SJSA1 (cell line): Measurements from ENCODE around the gene RILPL2. TPM values are rescaled to one million over a fixed set of nuclear protein-coding genes. Genes with fewer than 3 reads are reported as not detected.
"Not testable (repeated sequence)": the region's sequence is repeated elsewhere in the genome, so short reads cannot be mapped to it uniquely, and the experiment has no call there.

Source experiments
- DNase-seq, 2 experiments: peaks; one replicate each; pipeline ENCODE4 v3.0.0-alpha.2; 2015 to 2020; ENCODE audit warnings: low spot score in 2 of 2, low read depth in 1 of 2
- H3K27ac ChIP-seq: fragments of 250-450 bp; sonication (Bioruptor Pico); 2 replicates; pipeline ENCODE4 v1.5.1; 2020; ENCODE audit warnings: mild to moderate bottlenecking, moderate library complexity
- H3K27me3 ChIP-seq: fragments of 250-450 bp; sonication (Bioruptor Pico); replicated peaks from 2 replicates; pipeline ENCODE4 v1.5.1; 2020; ENCODE audit warnings: mild to moderate bottlenecking, moderate library complexity
- H3K36me3 ChIP-seq: fragments of 250-450 bp; sonication (Bioruptor Pico); 2 replicates; pipeline ENCODE4 v1.5.1; 2020; ENCODE audit warnings: mild to moderate bottlenecking
- H3K4me1 ChIP-seq: fragments of 250-450 bp; sonication (Bioruptor Pico); replicated peaks from 2 replicates; pipeline ENCODE4 v1.6.1; 2021; ENCODE audit warnings: mild to moderate bottlenecking
- H3K4me3 ChIP-seq: fragments of 250-450 bp; sonication (Bioruptor Pico); 2 replicates; pipeline ENCODE4 v1.5.1; 2020; ENCODE audit warnings: mild to moderate bottlenecking
- H3K9me3 ChIP-seq: fragments of 250-450 bp; sonication (Bioruptor Pico); replicated peaks from 2 replicates; pipeline ENCODE4 v1.5.1; 2020; ENCODE audit warnings: mild to moderate bottlenecking
- total RNA-seq: library from RNA; depleted of rRNA; stranded (reverse); fragments of >200 nt; shearing (Covaris generic); gene quantifications from 2 replicates; pipeline ENCODE4 v1.2.3, GENCODE V29; 2014

RILPL2 gene
- total RNA-seq, 1 experiment from 2014 or later: 1.3 TPM

DNA sequence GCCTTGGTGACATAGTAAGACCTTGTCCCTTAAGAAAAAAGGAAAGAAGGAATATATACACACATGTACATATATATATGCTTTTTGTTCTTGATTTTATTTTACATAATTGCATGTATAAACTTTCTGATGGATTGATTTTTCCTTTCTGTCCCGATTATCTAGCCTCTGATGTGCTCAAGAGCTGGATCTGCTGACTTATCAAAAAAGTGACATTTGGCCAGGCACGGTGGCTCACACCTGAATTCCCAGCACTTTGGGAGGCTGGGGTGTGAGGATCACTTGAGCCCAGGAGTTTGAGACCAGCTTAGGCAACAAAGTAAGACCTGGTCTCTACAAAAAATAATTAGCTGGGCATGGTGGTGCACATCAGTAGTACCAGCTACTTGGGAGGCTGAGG is 33.5 kb upstream of the RILPL2 start:
- Histone ChIP-seq H3K9me3 (no peaks in the 10 kb centered on the region), H3K36me3 (peaks cover 49% of the 10 kb centered on the region), H3K27me3 (no peaks in the 10 kb centered on the region), H3K4me1 (no peaks in the 10 kb centered on the region), H3K27ac (no peak overlapping the region), H3K4me3 (no peak overlapping the region)
- DNase-seq: no peak

GRCh38 chr12:123468786-123469185 is 32.3 kb upstream of the RILPL2 start:
- Histone ChIP-seq H3K9me3 (no peaks in the 10 kb centered on the region), H3K4me3 (no peak overlapping the region), H3K27ac (no peak overlapping the region), H3K4me1 (no peaks in the 10 kb centered on the region), H3K36me3 (peaks cover 52% of the 10 kb centered on the region), H3K27me3 (no peaks in the 10 kb centered on the region)
- DNase-seq: no peak

GRCh38 chr12:123465084-123465483 is 28.6 kb upstream of the RILPL2 start:
- Histone ChIP-seq H3K4me1 (no peaks in the 10 kb centered on the region), H3K4me3 (no peak overlapping the region), H3K27ac (no peak overlapping the region), H3K36me3 (peaks cover 33% of the 10 kb centered on the region), H3K9me3 (no peaks in the 10 kb centered on the region), H3K27me3 (no peaks in the 10 kb centered on the region)
- DNase-seq: no peak

GRCh38 chr12:123463174-123463573 is 26.7 kb upstream of the RILPL2 start:
- not testable (repeated sequence) for H3K4me3 ChIP-seq, H3K4me1 ChIP-seq, H3K9me3 ChIP-seq, DNase-seq, H3K27me3 ChIP-seq, H3K27ac ChIP-seq
- H3K36me3 ChIP-seq: peaks cover 39% of the 10 kb centered on the region

- peak; percentile 85 to 93 for DNase-seq
- peaks cover 14% of the 10 kb centered on the region for H3K36me3 ChIP-seq
- H3K4me3 ChIP-seq: peak within 1 kb of the TSS; percentile 75
- no peaks in the 10 kb centered on the region for H3K9me3 ChIP-seq
- H3K4me1 ChIP-seq: no peaks in the 10 kb centered on the region
- H3K27ac ChIP-seq: peak within 1 kb of the TSS; percentile 96
- no peaks in the 10 kb centered on the region for H3K27me3 ChIP-seq
Measured at GRCh38 chr12:123457980-123458779, 21.7 kb upstream of the RILPL2 start, which contains the start of gene SNRNP35. Gene SNRNP35 (plus strand): TSS chr12:123458139. CDS start chr12:123465541, 7,402 bp downstream.

- no peaks in the 10 kb centered on the region for H3K36me3 ChIP-seq
- H3K4me3 ChIP-seq: no peak overlapping the region
- H3K27me3 ChIP-seq: no peaks in the 10 kb centered on the region
- no peaks in the 10 kb centered on the region for H3K4me1 ChIP-seq
- DNase-seq: no peak
- H3K9me3 ChIP-seq: no peaks in the 10 kb centered on the region
- H3K27ac ChIP-seq: no peak overlapping the region
Measured at GRCh38 chr12:123453165-123453564, 16.7 kb upstream of the RILPL2 start.

DNA sequence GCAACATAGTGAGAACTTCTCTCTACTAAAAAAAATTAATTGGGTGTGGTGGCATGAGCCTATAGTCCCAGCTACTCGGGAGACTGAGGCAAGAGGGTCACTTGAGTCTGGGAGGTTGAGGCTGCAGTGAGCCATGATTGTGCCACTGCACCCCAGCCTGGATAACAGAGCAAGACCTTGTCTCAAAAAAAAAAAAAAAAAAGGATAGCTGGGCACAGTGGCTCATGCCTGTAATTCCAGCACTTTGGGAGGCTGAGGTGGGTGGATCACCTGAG is 15.7 kb upstream of the RILPL2 start:
- not testable (repeated sequence) for DNase-seq, H3K27me3 ChIP-seq, H3K4me3 ChIP-seq, H3K9me3 ChIP-seq, H3K27ac ChIP-seq, H3K36me3 ChIP-seq, H3K4me1 ChIP-seq

- no peak for DNase-seq
- peaks cover 9% of the 10 kb centered on the region for H3K4me1 ChIP-seq
- no peaks in the 10 kb centered on the region for H3K27me3 ChIP-seq
- H3K9me3 ChIP-seq: no peaks in the 10 kb centered on the region
- no peaks in the 10 kb centered on the region for H3K36me3 ChIP-seq
- no peak overlapping the region for H3K4me3 ChIP-seq
- H3K27ac ChIP-seq: no peak overlapping the region
Measured at GRCh38 chr12:123450636-123451035, 14.2 kb upstream of the RILPL2 start.

DNA sequence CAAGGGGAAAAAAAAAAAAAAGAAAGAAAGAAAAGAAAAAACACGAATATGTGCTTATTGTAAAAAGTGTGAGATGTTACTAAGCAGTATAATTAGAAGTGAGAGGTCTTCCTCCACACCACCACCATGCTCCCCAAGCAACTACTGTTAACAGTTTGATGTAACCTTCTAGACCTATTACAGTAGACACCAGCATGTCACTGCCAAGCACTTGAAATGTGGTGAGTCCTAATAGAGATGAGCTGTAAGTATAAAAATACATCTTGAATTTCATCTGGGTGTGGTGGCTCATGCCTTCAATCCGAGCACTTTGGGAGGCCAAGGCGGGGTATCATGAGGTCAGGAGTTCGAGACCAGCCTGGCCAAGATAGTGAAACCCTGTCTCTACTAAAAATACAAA is 13.4 kb upstream of the RILPL2 start:
- no peak for DNase-seq
- peaks cover 12% of the 10 kb centered on the region for H3K4me1 ChIP-seq

GRCh38 chr12:123449249-123449733 is 12.8 kb upstream of the RILPL2 start:
- H3K4me1 ChIP-seq: peaks cover 12% of the 10 kb centered on the region
- H3K27ac ChIP-seq: no peak overlapping the region
- H3K27me3 ChIP-seq: no peaks in the 10 kb centered on the region
- no peak overlapping the region for H3K4me3 ChIP-seq
- no peaks in the 10 kb centered on the region for H3K36me3 ChIP-seq
- H3K9me3 ChIP-seq: no peaks in the 10 kb centered on the region
- DNase-seq: no peak

More for the DNA sequence above, 13.4 kb upstream of the RILPL2 start:
- Histone ChIP-seq H3K4me3 (no peak overlapping the region), H3K27me3 (no peaks in the 10 kb centered on the region), H3K36me3 (no peaks in the 10 kb centered on the region), H3K27ac (no peak overlapping the region), H3K9me3 (no peaks in the 10 kb centered on the region)

DNA sequence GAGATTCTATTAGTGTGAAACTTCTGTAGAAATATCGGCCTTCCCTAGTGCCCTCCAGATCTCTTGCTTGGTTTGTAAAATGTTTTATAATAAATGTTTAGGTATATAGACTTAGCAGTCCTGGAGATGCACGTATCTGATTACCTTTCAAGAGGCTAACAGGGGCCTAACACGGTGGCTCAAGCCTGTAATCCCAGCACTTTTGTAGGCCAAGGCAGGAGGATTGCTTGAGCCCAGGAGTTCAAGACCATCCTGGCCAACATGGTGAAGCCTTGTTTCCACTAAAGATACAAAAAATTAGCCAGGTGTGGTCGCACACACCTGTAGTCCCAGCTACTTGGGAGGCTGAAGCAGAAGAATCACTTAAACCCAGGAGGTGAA is 9.8 kb upstream of the RILPL2 start:
- Histone ChIP-seq H3K4me1 (peaks cover 12% of the 10 kb centered on the region), H3K27me3 (no peaks in the 10 kb centered on the region), H3K27ac (no peak overlapping the region), H3K9me3 (no peaks in the 10 kb centered on the region), H3K4me3 (no peak overlapping the region), H3K36me3 (no peaks in the 10 kb centered on the region)
- no peak for DNase-seq

GRCh38 chr12:123445388-123446332 is 9.2 kb upstream of the RILPL2 start:
- Histone ChIP-seq H3K4me3 (no peak overlapping the region), H3K27me3 (no peaks in the 10 kb centered on the region), H3K4me1 (peaks cover 12% of the 10 kb centered on the region), H3K36me3 (no peaks in the 10 kb centered on the region), H3K27ac (peak overlapping the region; percentile 22; the same call in 1 of the 2 replicates), H3K9me3 (no peaks in the 10 kb centered on the region)
- peak; percentile 43 to 49 for DNase-seq

- no peak for DNase-seq
- no peak overlapping the region for H3K27ac ChIP-seq
- no peaks in the 10 kb centered on the region for H3K9me3 ChIP-seq
Measured at GRCh38 chr12:123444092-123445026, 7.9 kb upstream of the RILPL2 start.

More at GRCh38 chr12:123444092-123445026, 7.9 kb upstream of the RILPL2 start:
- H3K27me3 ChIP-seq: no peaks in the 10 kb centered on the region
- no peaks in the 10 kb centered on the region for H3K36me3 ChIP-seq
- H3K4me3 ChIP-seq: no peak overlapping the region
- peaks cover 12% of the 10 kb centered on the region for H3K4me1 ChIP-seq
